Trophoblast cell (in vitro differentiated cells and primary cell): ENCODE data around the gene WDR46.
A peak's percentile ranks its signal among the peaks of the same experiment; 100 is the strongest.

Experiments used
- DNase-seq, 2 donors: peaks; one replicate each; pipeline ENCODE4 v3.0.0-alpha.2; 2016
- H2AFZ ChIP-seq: 2 replicates; pipeline ENCODE4 v1.6.1; 2013; ENCODE audit warnings: low read length, moderate library complexity, mild to moderate bottlenecking; ENCODE audit not compliant: insufficient read depth, poor library complexity
- H2AK5ac ChIP-seq: 2 replicates; pipeline ENCODE4 v1.6.1; 2013; ENCODE audit warnings: mild to moderate bottlenecking, low read length
- H2BK120ac ChIP-seq: 2 replicates; pipeline ENCODE4 v1.6.1; 2013; ENCODE audit warnings: low read length, mild to moderate bottlenecking, moderate library complexity; ENCODE audit not compliant: insufficient read depth, poor library complexity
- H2BK12ac ChIP-seq: 2 replicates; pipeline ENCODE4 v1.6.1; 2013; ENCODE audit warnings: mild to moderate bottlenecking, low read length, moderate library complexity
- H2BK5ac ChIP-seq: 2 replicates; pipeline ENCODE4 v1.6.1; 2013; ENCODE audit warnings: low read length, low read depth, moderate library complexity, mild to moderate bottlenecking; ENCODE audit not compliant: poor library complexity
- H3K14ac ChIP-seq: 2 replicates; pipeline ENCODE4 v1.6.1; 2013; ENCODE audit warnings: mild to moderate bottlenecking, low read length
- H3K18ac ChIP-seq: 2 replicates; pipeline ENCODE4 v1.6.1; 2013; ENCODE audit warnings: mild to moderate bottlenecking, low read length
- H3K23ac ChIP-seq: 2 replicates; pipeline ENCODE4 v1.6.1; 2013; ENCODE audit warnings: low read length
- H3K27ac ChIP-seq: 2 replicates; pipeline ENCODE4 v1.5.1; 2013; ENCODE audit warnings: low read depth, mild to moderate bottlenecking, inconsistent platforms, low read length, moderate library complexity
- H3K27me3 ChIP-seq: 2 replicates; pipeline ENCODE4 v1.6.1; 2013; ENCODE audit warnings: inconsistent platforms, mild to moderate bottlenecking, low read length, moderate library complexity; ENCODE audit not compliant: insufficient read depth
- H3K36me3 ChIP-seq, 2 experiments: 1 replicate in 1 of 2; 2 replicates in 1 of 2; pipeline ENCODE4 v1.6.1; 2013; ENCODE audit warnings: low read length in 2 of 2, mild to moderate bottlenecking in 2 of 2, moderate library complexity in 1 of 2; ENCODE audit not compliant: insufficient read depth in 2 of 2, control insufficient read depth in 1 of 2
- H3K4ac ChIP-seq: 2 replicates; pipeline ENCODE4 v1.6.1; 2013; ENCODE audit warnings: low read depth, mild to moderate bottlenecking, low read length, moderate library complexity
- H3K4me1 ChIP-seq, 2 experiments: 1 replicate in 1 of 2; 2 replicates in 1 of 2; pipeline ENCODE4 v1.6.1; 2013; ENCODE audit warnings: low read length in 2 of 2, mild to moderate bottlenecking in 2 of 2, moderate library complexity in 1 of 2; ENCODE audit not compliant: insufficient read depth in 2 of 2, control insufficient read depth in 1 of 2
- H3K4me2 ChIP-seq: 2 replicates; pipeline ENCODE4 v1.6.1; 2013; ENCODE audit warnings: inconsistent platforms, mild to moderate bottlenecking, low read length, moderate library complexity
- H3K4me3 ChIP-seq: 2 replicates; pipeline ENCODE4 v1.5.1; 2013; ENCODE audit warnings: mild to moderate bottlenecking, low read depth, low read length, inconsistent platforms
- H3K79me1 ChIP-seq: one replicate; pipeline ENCODE4 v1.6.1; 2013; ENCODE audit warnings: low read length
- H3K79me2 ChIP-seq: 2 replicates; pipeline ENCODE4 v1.6.1; 2013; ENCODE audit warnings: low read length, mild to moderate bottlenecking; ENCODE audit not compliant: control insufficient read depth, insufficient read depth, poor library complexity
- H3K9ac ChIP-seq: 2 replicates; pipeline ENCODE4 v1.6.1; 2013; ENCODE audit warnings: mild to moderate bottlenecking, low read length
- H3K9me3 ChIP-seq: 2 replicates; pipeline ENCODE4 v1.6.1; 2013; ENCODE audit warnings: low read depth, mild to moderate bottlenecking, control low read depth, inconsistent platforms, low read length; ENCODE audit not compliant: insufficient read depth
- H4K12ac ChIP-seq: 2 replicates; pipeline ENCODE4 v1.6.1; 2013; ENCODE audit warnings: low read depth, mild to moderate bottlenecking, low read length, moderate library complexity
- H4K8ac ChIP-seq: 2 replicates; pipeline ENCODE4 v1.6.1; 2013; ENCODE audit warnings: low read depth, mild to moderate bottlenecking, low read length, moderate library complexity
- H4K91ac ChIP-seq: one replicate; pipeline ENCODE4 v1.6.1; 2013; ENCODE audit warnings: low read depth, mild to moderate bottlenecking, low read length, moderate library complexity
- WGBS: extraction: QIAGEN DNeasy Blood & Tissue Kit; methylation state at CpG from one replicate; pipeline ENCODE4 v1.1.7; 2013; ENCODE audit warnings: missing lambda C conversion rate; ENCODE audit not compliant: insufficient read length, insufficient coverage; ENCODE audit errors: extremely low coverage; 5-methylcytosine and 5-hydroxymethylcytosine counted together

The WDR46 gene

DNA sequence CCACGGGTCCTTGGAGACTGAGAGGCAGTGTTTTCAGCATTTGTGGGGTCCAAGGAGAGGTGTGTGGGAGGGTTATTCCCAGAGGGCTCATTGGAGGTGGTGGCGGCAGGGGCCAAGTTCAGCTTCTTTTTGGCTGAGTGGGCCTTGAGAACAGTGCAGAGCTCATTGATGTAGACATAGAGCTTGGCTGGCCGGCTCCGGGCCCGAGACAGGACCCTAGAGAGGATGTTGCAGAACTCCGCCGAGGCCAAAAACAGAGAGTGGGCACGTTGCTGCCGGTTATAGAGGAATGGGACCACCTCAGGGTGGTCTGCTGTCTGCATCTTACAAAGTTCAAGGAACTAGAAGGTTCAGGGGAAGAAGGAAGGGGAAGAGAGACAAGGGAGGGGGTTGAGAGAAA lies 32.2 kb upstream of the WDR46 start:
- Histone ChIP-seq H4K8ac (no peak overlapping the region), H3K79me2 (peaks cover 10% of the 10 kb centered on the region), H3K4me3 (no peak overlapping the region), H3K4me2 (no peak overlapping the region), H2AFZ (no peak overlapping the region), H2AK5ac (no peak overlapping the region), H3K14ac (no peak overlapping the region), H3K4me1 (peaks cover 20 to 27% of the 10 kb centered on the region in 2 experiments), H3K23ac (no peak overlapping the region), H3K27ac (no peak overlapping the region), H4K91ac (no peak overlapping the region), H3K79me1 (peaks cover 11% of the 10 kb centered on the region), H2BK12ac (no peak overlapping the region), H3K27me3 (no peaks in the 10 kb centered on the region), H3K18ac (no peak overlapping the region), H3K4ac (no peak overlapping the region), H3K9me3 (no peaks in the 10 kb centered on the region), H4K12ac (no peak overlapping the region), H2BK120ac (no peak overlapping the region), H3K9ac (no peak overlapping the region), H3K36me3 (peaks cover 30 to 33% of the 10 kb centered on the region in 2 experiments), H2BK5ac (no peak overlapping the region)
- no CpG with 5 or more reads among the region's 9 CpGs for WGBS
- no peak for DNase-seq

DNA sequence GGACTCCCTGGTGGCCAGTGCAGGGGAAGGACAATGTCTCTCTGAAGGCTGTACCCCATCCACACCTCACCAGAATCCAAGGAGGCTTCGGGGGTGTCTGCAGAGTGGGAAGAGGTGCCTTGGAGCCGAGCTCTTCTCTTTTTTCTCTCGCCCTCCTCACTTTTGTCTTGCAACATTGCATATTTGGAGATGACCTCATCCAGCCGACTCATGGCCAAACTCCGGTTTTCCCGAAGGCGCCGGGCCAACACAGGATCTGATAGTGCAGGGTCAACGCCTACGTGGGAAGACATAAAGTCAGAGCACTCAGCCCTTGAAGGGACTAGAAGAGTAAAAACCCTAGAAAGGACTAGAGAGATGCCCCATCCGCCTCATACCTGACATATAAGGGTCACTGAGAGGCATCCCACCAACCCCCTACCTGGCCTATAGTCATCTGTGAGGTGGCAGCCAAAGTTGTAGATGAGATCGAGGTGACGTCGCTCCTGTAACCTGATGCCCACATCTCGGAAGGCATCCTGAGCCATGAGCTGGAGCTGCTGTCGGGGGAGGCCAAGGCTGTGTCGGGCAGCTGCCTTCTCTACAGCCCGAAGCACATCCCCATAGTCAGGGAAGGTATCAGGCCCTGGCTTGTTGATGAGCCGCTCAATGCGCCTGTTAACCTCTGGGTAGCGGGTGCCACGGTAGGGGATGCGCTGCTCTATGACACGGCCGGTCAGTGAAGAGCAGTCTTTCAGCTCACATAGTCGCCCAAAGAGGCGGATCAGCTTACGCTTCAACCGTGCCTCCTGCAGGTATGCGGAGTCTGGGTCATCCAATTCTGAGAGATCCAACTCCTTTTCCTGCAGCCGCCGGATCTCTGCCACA lies 31.5 kb upstream of the WDR46 start:
- Histone ChIP-seq H3K4me1 (peaks cover 20 to 27% of the 10 kb centered on the region in 2 experiments), H3K4me2 (peak overlapping the region; percentile 14), H2AFZ (no peak overlapping the region), H4K91ac (peak overlapping the region; percentile 48), H3K4ac (peak overlapping the region; percentile 12), H3K27ac (peak overlapping the region; percentile 43), H2BK12ac (no peak overlapping the region), H2AK5ac (no peak overlapping the region), H3K23ac (no peak overlapping the region), H3K4me3 (no peak overlapping the region), H3K9ac (no peak overlapping the region), H3K9me3 (no peaks in the 10 kb centered on the region), H3K27me3 (no peaks in the 10 kb centered on the region), H3K18ac (peak overlapping the region; percentile 20), H3K79me1 (peaks cover 11% of the 10 kb centered on the region), H3K79me2 (peaks cover 10% of the 10 kb centered on the region), H4K12ac (no peak overlapping the region), H3K14ac (no peak overlapping the region), H2BK5ac (no peak overlapping the region), H3K36me3 (peaks cover 35 to 38% of the 10 kb centered on the region in 2 experiments), H4K8ac (no peak overlapping the region), H2BK120ac (peak overlapping the region; percentile 5)
- no CpG with 5 or more reads among the region's 32 CpGs for WGBS
- DNase-seq = peak; percentile 85 to 93

DNA sequence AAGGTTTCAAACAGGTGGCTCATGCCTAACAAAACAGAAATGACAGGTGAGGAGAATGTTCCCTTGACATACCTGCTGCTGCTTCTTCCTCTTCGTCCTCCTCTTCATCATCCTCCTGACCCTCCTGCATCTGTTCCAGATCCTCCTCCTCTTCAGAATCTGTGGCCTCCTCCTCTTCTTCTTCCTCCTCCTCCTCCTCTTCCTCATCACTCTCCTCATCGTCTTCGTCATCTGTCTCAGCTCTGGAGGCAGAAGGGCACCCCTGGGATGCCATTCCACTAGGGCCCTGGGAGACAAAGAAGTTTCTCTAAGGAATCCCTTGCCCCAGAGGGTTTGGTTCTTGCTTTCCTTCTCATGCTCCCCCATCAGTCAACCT lies 30.9 kb upstream of the WDR46 start:
- Histone ChIP-seq H2AK5ac (no peak overlapping the region), H3K27ac (peak overlapping the region; percentile 43), H4K12ac (no peak overlapping the region), H3K4me1 (peaks cover 21 to 29% of the 10 kb centered on the region in 2 experiments), H3K23ac (no peak overlapping the region), H3K18ac (peak overlapping the region; percentile 20), H3K4me3 (no peak overlapping the region), H4K8ac (no peak overlapping the region), H3K27me3 (no peaks in the 10 kb centered on the region), H3K36me3 (peaks cover 35 to 38% of the 10 kb centered on the region in 2 experiments), H4K91ac (peak overlapping the region; percentile 48), H3K79me1 (peaks cover 11% of the 10 kb centered on the region), H3K4me2 (peak overlapping the region; percentile 14), H2BK120ac (peak overlapping the region; percentile 5), H3K9me3 (no peaks in the 10 kb centered on the region), H2BK5ac (no peak overlapping the region), H2BK12ac (no peak overlapping the region), H3K79me2 (peaks cover 10% of the 10 kb centered on the region), H3K14ac (no peak overlapping the region), H2AFZ (no peak overlapping the region), H3K9ac (no peak overlapping the region), H3K4ac (peak overlapping the region; percentile 12)
- DNase-seq = no peak
- WGBS = no CpG with 5 or more reads among the region's 3 CpGs

DNA sequence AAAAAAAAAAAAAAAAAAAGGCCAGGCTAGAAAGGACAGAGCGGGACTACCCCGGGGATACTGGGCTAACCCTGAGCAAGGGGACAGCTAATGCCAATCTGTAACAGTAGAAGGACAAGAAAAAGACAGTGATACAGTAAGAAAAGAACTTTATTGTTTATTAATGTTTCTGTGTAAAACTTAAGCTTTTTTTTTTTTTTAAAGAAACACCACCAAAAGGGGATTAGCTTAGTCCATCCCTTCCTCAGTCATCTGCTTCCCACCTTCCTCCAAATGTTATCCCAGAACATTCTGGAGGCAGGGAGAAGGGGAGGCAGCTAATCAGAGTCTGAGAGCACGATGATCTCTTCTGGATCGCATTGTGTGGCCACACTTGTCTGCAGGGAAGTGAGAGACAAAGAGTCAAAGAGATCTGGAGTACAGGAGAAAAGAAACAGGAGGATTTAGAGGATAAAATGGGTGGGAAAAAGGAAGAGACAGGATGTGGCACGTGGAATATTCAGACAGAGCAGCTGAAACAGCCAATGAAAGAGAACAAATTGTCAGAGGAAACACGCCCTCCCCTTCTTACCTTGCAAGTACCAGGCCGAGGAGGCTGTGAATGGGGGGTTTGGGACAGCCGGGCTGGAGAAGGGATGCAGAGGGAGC lies 29.5 kb upstream of the WDR46 start:
- Histone ChIP-seq H2BK5ac (no peak overlapping the region), H3K4me2 (peak overlapping the region; percentile 73), H4K12ac (no peak overlapping the region), H3K27me3 (no peaks in the 10 kb centered on the region), H3K36me3 (peaks cover 35 to 38% of the 10 kb centered on the region in 2 experiments), H3K27ac (peak overlapping the region; percentile 48), H3K79me2 (peaks cover 15% of the 10 kb centered on the region), H3K18ac (no peak overlapping the region), H3K4me1 (peaks cover 21 to 32% of the 10 kb centered on the region in 2 experiments), H2AFZ (no peak overlapping the region), H2AK5ac (no peak overlapping the region), H3K4ac (no peak overlapping the region), H2BK12ac (no peak overlapping the region), H4K91ac (no peak overlapping the region), H3K9me3 (no peaks in the 10 kb centered on the region), H3K79me1 (peaks cover 20% of the 10 kb centered on the region), H3K4me3 (no peak overlapping the region), H3K23ac (no peak overlapping the region), H2BK120ac (no peak overlapping the region), H4K8ac (peak overlapping the region; percentile 36), H3K14ac (no peak overlapping the region), H3K9ac (peak overlapping the region; percentile 1)
- no peak for DNase-seq
- no CpG with 5 or more reads among the region's 8 CpGs for WGBS
